Measurements from ENCODE around the gene ZNF583.

ZNF583 gene

GRCh38 chr19:56423985-56424353 lies 19.8 kb downstream of the ZNF583 start:
- Histone ChIP-seq H4K20me1 (ENCODE audit: insufficient read depth) (no peaks in the 10 kb centered on the region), H2AFZ (ENCODE audit: low read depth) (no peak overlapping the region), H3K9ac (no peak overlapping the region), H3K27ac (no peak overlapping the region), H3K4me2 (no peak overlapping the region), H3K79me2 (ENCODE audit: insufficient read depth, low read depth) (no peaks in the 10 kb centered on the region), H3K4me3 (IDR thresholded peaks at IDR 0.05; ENCODE audit: insufficient read depth, low read depth, low read length) (no peak overlapping the region), H3K27me3 (ENCODE audit: insufficient read depth, low read depth) (no peaks in the 10 kb centered on the region), H3K36me3 (ENCODE audit: insufficient read depth) (no peaks in the 10 kb centered on the region; the same call in 1 of the 2 replicates), H3K4me1 (ENCODE audit: low read depth, poor library complexity, severe bottlenecking) (no peaks in the 10 kb centered on the region)
- TF ChIP-seq, protein P1, sequence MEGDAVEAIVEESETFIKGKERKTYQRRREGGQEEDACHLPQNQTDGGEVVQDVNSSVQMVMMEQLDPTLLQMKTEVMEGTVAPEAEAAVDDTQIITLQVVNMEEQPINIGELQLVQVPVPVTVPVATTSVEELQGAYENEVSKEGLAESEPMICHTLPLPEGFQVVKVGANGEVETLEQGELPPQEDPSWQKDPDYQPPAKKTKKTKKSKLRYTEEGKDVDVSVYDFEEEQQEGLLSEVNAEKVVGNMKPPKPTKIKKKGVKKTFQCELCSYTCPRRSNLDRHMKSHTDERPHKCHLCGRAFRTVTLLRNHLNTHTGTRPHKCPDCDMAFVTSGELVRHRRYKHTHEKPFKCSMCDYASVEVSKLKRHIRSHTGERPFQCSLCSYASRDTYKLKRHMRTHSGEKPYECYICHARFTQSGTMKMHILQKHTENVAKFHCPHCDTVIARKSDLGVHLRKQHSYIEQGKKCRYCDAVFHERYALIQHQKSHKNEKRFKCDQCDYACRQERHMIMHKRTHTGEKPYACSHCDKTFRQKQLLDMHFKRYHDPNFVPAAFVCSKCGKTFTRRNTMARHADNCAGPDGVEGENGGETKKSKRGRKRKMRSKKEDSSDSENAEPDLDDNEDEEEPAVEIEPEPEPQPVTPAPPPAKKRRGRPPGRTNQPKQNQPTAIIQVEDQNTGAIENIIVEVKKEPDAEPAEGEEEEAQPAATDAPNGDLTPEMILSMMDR (conservative IDR thresholded peaks at IDR 0.05; ENCODE audit: low read depth, low read length) = no peak

GRCh38 chr19:56441206-56441792 lies 37.2 kb downstream of the ZNF583 start:
- no peak overlapping the region for H3K9ac ChIP-seq
- TF ChIP-seq, protein P1 (conservative IDR thresholded peaks at IDR 0.05; ENCODE audit: low read depth, low read length) = no peak
- no peak overlapping the region for H3K4me2 ChIP-seq
- H2AFZ ChIP-seq (ENCODE audit: low read depth) = no peak overlapping the region
- no peaks in the 10 kb centered on the region for H4K20me1 ChIP-seq (ENCODE audit: insufficient read depth)
- H3K4me3 ChIP-seq (IDR thresholded peaks at IDR 0.05; ENCODE audit: insufficient read depth, low read depth, low read length) = no peak overlapping the region
- no peaks in the 10 kb centered on the region for H3K4me1 ChIP-seq (ENCODE audit: low read depth, poor library complexity, severe bottlenecking)
- no peaks in the 10 kb centered on the region for H3K79me2 ChIP-seq (ENCODE audit: insufficient read depth, low read depth)
- no peak overlapping the region for H3K27ac ChIP-seq
- H3K36me3 ChIP-seq (ENCODE audit: insufficient read depth) = no peaks in the 10 kb centered on the region; the same call in 1 of the 2 replicates
- H3K27me3 ChIP-seq (ENCODE audit: insufficient read depth, low read depth) = no peaks in the 10 kb centered on the region

- TF ChIP-seq, protein P1 (conservative IDR thresholded peaks at IDR 0.05; ENCODE audit: low read depth, low read length) = no peak
These were observed 70.2 kb downstream of the ZNF583 start for GRCh38 chr19:56474308-56474707.

GRCh38 chr19:56476093-56476492 lies 72.0 kb downstream of the ZNF583 start:
- H3K9ac ChIP-seq = no peak overlapping the region
- H2AFZ ChIP-seq (ENCODE audit: low read depth) = no peak overlapping the region
- no peaks in the 10 kb centered on the region; the same call in 1 of the 2 replicates for H3K27me3 ChIP-seq (ENCODE audit: insufficient read depth, low read depth)
- no peak overlapping the region for H3K27ac ChIP-seq
- H3K79me2 ChIP-seq (ENCODE audit: insufficient read depth, low read depth) = no peaks in the 10 kb centered on the region
- H3K4me3 ChIP-seq (IDR thresholded peaks at IDR 0.05; ENCODE audit: insufficient read depth, low read depth, low read length) = no peak overlapping the region
- TF ChIP-seq, protein P1 (conservative IDR thresholded peaks at IDR 0.05; ENCODE audit: low read depth, low read length) = no peak
- H3K4me1 ChIP-seq (ENCODE audit: low read depth, poor library complexity, severe bottlenecking) = no peaks in the 10 kb centered on the region
- H3K36me3 ChIP-seq (ENCODE audit: insufficient read depth) = no peaks in the 10 kb centered on the region
- no peaks in the 10 kb centered on the region for H4K20me1 ChIP-seq (ENCODE audit: insufficient read depth)
- no peak overlapping the region for H3K4me2 ChIP-seq

More at GRCh38 chr19:56474308-56474707, 70.2 kb downstream of the ZNF583 start:
- no peak overlapping the region for H3K4me2 ChIP-seq
- H3K4me1 ChIP-seq (ENCODE audit: low read depth, poor library complexity, severe bottlenecking) = no peaks in the 10 kb centered on the region
- no peak overlapping the region for H2AFZ ChIP-seq (ENCODE audit: low read depth)
- H3K36me3 ChIP-seq (ENCODE audit: insufficient read depth) = no peaks in the 10 kb centered on the region
- no peak overlapping the region for H3K27ac ChIP-seq
- H3K27me3 ChIP-seq (ENCODE audit: insufficient read depth, low read depth) = no peaks in the 10 kb centered on the region; the same call in 1 of the 2 replicates
- no peak overlapping the region for H3K9ac ChIP-seq
- no peaks in the 10 kb centered on the region for H3K79me2 ChIP-seq (ENCODE audit: insufficient read depth, low read depth)
- H3K4me3 ChIP-seq (IDR thresholded peaks at IDR 0.05; ENCODE audit: insufficient read depth, low read depth, low read length) = no peak overlapping the region
- H4K20me1 ChIP-seq (ENCODE audit: insufficient read depth) = no peaks in the 10 kb centered on the region
